ENCODE data around the gene CCNY. TPM values are rescaled to one million over a fixed set of nuclear protein-coding genes. Genes with fewer than 3 reads are reported as not detected.

The CCNY gene
- total and polyA plus RNA-seq, 2 donors (not counting 1 experiment from before 2014, with no cell fraction given): 34.1 to 64.9 TPM

DNA sequence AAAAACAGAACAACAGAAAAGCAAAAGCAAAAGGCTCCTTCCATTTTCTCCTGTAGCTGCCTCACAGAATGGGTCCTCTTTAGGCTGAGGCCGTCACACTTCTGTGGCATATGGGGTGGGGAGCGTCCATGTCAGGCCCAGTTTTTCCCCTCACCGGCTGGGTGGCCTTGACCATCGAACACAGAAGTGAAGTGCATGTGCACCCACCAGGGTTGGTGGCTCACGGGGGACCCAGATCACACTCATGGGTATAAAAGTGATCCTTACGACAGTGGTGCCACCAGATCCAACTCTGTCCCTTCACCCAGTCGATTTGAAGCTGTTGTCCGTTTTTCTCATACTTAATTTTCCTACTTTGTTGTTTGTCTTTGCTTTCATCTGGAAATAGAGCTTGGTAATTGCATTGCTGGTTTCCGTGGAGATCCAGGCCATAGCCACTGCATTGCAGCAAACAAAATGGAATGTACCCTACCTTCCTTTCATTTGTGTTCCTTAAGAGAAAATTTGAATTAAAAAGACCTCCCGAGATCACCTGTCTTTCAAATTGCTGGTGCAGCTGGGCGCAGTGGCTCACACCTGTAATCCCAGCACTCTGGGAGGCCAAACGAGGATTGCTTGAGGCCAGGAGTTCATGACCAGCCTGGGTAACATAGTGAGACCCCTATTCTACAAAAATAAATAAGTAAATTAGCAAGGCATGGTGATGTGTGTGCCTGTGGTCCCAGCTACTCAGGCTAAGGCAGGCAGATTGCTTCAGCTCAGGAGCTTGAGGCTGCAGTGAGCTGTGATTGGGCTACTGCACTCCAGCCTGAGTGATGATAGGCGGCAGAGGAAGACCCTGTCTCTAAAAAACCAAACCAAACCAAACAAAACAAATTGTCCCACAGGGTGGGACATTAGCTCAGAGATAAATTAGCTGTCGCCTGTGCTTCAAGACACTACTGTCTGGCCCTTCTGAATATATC, 258.1 kb downstream of the CCNY start:
- WGBS (ENCODE audit: insufficient coverage): 77% methylated on average over 8 of the region's 14 CpGs
- peaks cover 5% of the 10 kb centered on the region for H3K9me3 Mint-ChIP-seq (ENCODE audit: insufficient read depth)
- POLR2A ChIA-PET: no interaction called here
- no peak overlapping the region for H3K4me3 Mint-ChIP-seq
- H2AFZ ChIP-seq (ENCODE audit: insufficient read depth, low read depth, low read length, poor library complexity, severe bottlenecking): no peak overlapping the region
- intact Hi-C loops (cut with micrococcal nuclease): no loop called here
- H3K36me3 ChIP-seq (replicated peaks in 1 of 2; ENCODE audit: control extremely low read depth in 1 of 2, control insufficient read depth in 1 of 2, extremely low read depth in 1 of 2, insufficient read depth in 2 of 2, low read length in 1 of 2): no peaks in the 10 kb centered on the region
- ATAC-seq (ENCODE audit: low read depth): no peak
- H4K20me1 ChIP-seq (ENCODE audit: control insufficient read depth, insufficient read depth, low read length, poor library complexity, severe bottlenecking): no peaks in the 10 kb centered on the region
- TF ChIP-seq, protein P1, sequence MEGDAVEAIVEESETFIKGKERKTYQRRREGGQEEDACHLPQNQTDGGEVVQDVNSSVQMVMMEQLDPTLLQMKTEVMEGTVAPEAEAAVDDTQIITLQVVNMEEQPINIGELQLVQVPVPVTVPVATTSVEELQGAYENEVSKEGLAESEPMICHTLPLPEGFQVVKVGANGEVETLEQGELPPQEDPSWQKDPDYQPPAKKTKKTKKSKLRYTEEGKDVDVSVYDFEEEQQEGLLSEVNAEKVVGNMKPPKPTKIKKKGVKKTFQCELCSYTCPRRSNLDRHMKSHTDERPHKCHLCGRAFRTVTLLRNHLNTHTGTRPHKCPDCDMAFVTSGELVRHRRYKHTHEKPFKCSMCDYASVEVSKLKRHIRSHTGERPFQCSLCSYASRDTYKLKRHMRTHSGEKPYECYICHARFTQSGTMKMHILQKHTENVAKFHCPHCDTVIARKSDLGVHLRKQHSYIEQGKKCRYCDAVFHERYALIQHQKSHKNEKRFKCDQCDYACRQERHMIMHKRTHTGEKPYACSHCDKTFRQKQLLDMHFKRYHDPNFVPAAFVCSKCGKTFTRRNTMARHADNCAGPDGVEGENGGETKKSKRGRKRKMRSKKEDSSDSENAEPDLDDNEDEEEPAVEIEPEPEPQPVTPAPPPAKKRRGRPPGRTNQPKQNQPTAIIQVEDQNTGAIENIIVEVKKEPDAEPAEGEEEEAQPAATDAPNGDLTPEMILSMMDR (IDR thresholded peaks at IDR 0.05): no peak
- no peak for TF ChIP-seq EZH2 (IDR thresholded peaks at IDR 0.05; ENCODE audit: borderline replicate concordance, insufficient read depth, low read depth, low read length, poor library complexity, severe bottlenecking)
- peaks cover 4 to 20% (median 5%) of the 10 kb centered on the region in 3 donors for H3K9me3 ChIP-seq (ENCODE audit: control extremely low read depth in 1 of 3, control insufficient read depth in 2 of 3, insufficient read depth in 1 of 3, low read length in 2 of 3)
- H3K79me2 ChIP-seq (ENCODE audit: control insufficient read depth, insufficient read depth, low read length): no peaks in the 10 kb centered on the region
- CTCF ChIA-PET: no interaction called here
- no peak overlapping the region for H3K9ac ChIP-seq (ENCODE audit: low read length)
- no peaks in the 10 kb centered on the region for H3K4me1 Mint-ChIP-seq
- peaks cover 4% of the 10 kb centered on the region for H3K27me3 Mint-ChIP-seq
- no peak for DNase-seq
- no peak overlapping the region for H3K4me2 ChIP-seq (replicated peaks; ENCODE audit: low read depth, low read length, poor library complexity, severe bottlenecking)
- no peak overlapping the region for H3K27ac ChIP-seq (ENCODE audit: low read length in 2 of 2)
- no peaks in the 10 kb centered on the region for H3K27me3 ChIP-seq (replicated peaks in 1 of 4; ENCODE audit: control extremely low read depth in 1 of 4, control insufficient read depth in 3 of 4, insufficient read depth in 4 of 4, low read length in 3 of 4)
- H3K4me1 ChIP-seq (ENCODE audit: control insufficient read depth in 2 of 2, insufficient read depth in 2 of 2, low read length in 2 of 2): no peaks in the 10 kb centered on the region
- H3K4me3 ChIP-seq (ENCODE audit: control extremely low read depth in 1 of 5, extremely low read depth in 1 of 5, insufficient read depth in 1 of 5, low read depth in 2 of 5, low read length in 4 of 5): no peak overlapping the region
- no peak overlapping the region for H3K27ac Mint-ChIP-seq

DNA sequence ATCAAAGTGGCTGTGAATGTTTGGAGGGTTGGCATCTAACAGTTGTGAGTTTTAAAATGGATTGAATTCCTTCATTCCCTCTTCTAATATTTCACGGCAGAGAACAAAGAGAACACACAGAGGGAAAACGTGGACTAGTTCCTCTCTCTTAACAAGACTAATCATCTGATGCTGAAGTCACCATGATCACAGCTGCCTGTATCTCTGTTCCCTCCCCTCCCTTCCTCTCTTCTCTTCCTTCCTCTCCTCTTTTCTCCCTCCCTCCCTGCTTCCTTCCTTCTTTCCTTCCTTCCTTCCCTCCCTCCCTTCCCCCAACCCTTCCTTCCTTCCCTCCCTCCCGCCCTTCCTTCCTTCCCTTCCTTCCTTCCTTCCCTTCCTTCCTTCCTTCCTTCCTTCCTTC, 258.8 kb downstream of the CCNY start:
- no peak overlapping the region for H3K27ac ChIP-seq (ENCODE audit: low read length in 2 of 2)
- WGBS (ENCODE audit: insufficient coverage): 63% methylated on average over 2 of the region's 3 CpGs
- ChIA-PET POLR2A (no interaction called here), CTCF (no interaction called here)
- no peak overlapping the region for H3K9ac ChIP-seq (ENCODE audit: low read length)
- no peak for DNase-seq
- TF ChIP-seq EZH2 (IDR thresholded peaks at IDR 0.05; ENCODE audit: borderline replicate concordance, insufficient read depth, low read depth, low read length, poor library complexity, severe bottlenecking): no peak
- H3K4me3 ChIP-seq (ENCODE audit: control extremely low read depth in 1 of 5, extremely low read depth in 1 of 5, insufficient read depth in 1 of 5, low read depth in 2 of 5, low read length in 4 of 5): no peak overlapping the region
- no peaks in the 10 kb centered on the region for H3K79me2 ChIP-seq (ENCODE audit: control insufficient read depth, insufficient read depth, low read length)
- H2AFZ ChIP-seq (ENCODE audit: insufficient read depth, low read depth, low read length, poor library complexity, severe bottlenecking): no peak overlapping the region
- intact Hi-C loops (cut with micrococcal nuclease): no loop called here
- no peaks in the 10 kb centered on the region for H3K4me1 ChIP-seq (ENCODE audit: control insufficient read depth in 2 of 2, insufficient read depth in 2 of 2, low read length in 2 of 2)
- Mint-ChIP-seq H3K27ac (no peak overlapping the region), H3K27me3 (peaks cover 9% of the 10 kb centered on the region), H3K9me3 (ENCODE audit: insufficient read depth) (peaks cover 5% of the 10 kb centered on the region), H3K4me3 (no peak overlapping the region), H3K4me1 (no peaks in the 10 kb centered on the region)
- no peaks in the 10 kb centered on the region for H3K36me3 ChIP-seq (replicated peaks in 1 of 2; ENCODE audit: control extremely low read depth in 1 of 2, control insufficient read depth in 1 of 2, extremely low read depth in 1 of 2, insufficient read depth in 2 of 2, low read length in 1 of 2)
- peaks cover 0 to 2% (median 0%) of the 10 kb centered on the region in 4 experiments for H3K27me3 ChIP-seq (replicated peaks in 1 of 4; ENCODE audit: control extremely low read depth in 1 of 4, control insufficient read depth in 3 of 4, insufficient read depth in 4 of 4, low read length in 3 of 4)
- peaks cover 4 to 16% (median 5%) of the 10 kb centered on the region in 3 donors for H3K9me3 ChIP-seq (ENCODE audit: control extremely low read depth in 1 of 3, control insufficient read depth in 2 of 3, insufficient read depth in 1 of 3, low read length in 2 of 3)
- H4K20me1 ChIP-seq (ENCODE audit: control insufficient read depth, insufficient read depth, low read length, poor library complexity, severe bottlenecking): no peaks in the 10 kb centered on the region
- no peak for ATAC-seq (ENCODE audit: low read depth)
- H3K4me2 ChIP-seq (replicated peaks; ENCODE audit: low read depth, low read length, poor library complexity, severe bottlenecking): no peak overlapping the region
